GM18526 (cell line): Measurements from ENCODE around the gene ITPKA.

Experiments
- POLR2A ChIP-seq: IDR thresholded peaks from 3 replicates; pipeline ENCODE4 v1.6.1; 2011; ENCODE audit not compliant: insufficient read length; ENCODE audit errors: extremely low read depth

Gene ITPKA

DNA sequence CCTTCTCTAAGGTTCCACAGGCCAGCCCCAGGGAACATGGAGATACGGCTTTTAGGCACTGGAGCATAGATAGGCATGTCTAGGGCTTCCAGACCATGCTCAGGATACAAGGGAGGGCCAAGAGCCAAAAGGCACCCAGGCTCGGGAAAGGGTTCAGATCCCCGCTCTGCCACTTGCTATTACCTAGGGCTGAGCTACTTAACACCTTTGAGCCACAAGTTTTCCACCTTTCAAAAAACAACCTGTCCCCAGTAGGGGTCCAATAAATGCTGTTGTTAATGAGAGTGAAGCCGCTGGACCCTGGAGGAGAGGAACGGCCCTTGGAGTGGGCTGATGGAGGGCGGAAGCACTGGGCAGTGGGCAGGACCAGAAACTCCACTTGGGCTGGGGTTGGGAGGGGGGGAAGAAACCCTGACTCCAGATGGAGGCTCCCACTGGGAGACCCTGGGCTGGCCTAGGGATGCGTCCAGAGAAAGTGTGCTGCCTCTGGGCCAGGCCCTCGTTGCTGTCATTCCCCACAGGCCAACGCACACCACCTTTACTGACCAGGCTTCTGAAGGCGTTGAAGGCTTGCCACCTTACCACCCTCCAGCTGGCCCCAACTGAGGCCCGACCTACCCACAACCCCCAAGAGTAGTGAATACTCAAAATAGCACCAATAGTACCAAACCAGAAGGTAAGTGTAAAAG, 8.6 kb upstream of the ITPKA start:
- no peak for TF ChIP-seq POLR2A

- TF ChIP-seq POLR2A = no peak
Measured at GRCh38 chr15:41486286-41486685, 7.4 kb upstream of the ITPKA start.

DNA sequence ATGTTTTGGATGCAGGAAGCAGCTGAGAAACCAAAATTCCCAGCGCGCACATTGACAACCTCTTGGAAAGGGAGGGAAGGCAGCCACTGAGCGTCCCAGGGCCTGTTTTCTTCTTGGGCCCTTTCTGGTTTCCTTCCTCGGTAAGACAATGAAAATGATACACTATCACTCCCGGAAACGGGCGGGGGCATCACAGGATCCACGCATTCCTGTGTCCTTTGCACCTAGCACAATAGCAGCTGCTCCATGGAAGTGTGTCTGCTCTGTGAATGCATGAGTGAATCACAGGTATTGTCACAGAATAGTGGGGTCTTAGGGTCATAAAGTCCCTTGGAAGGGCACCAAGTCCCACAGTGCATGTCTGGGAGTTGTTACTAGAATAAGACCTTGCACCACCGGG, 6.3 kb upstream of the ITPKA start:
- TF ChIP-seq POLR2A = no peak

- no peak for TF ChIP-seq POLR2A
Measured at GRCh38 chr15:41487802-41488201, 5.9 kb upstream of the ITPKA start.

GRCh38 chr15:41489641-41490040, 4.0 kb upstream of the ITPKA start:
- TF ChIP-seq POLR2A = no peak

DNA sequence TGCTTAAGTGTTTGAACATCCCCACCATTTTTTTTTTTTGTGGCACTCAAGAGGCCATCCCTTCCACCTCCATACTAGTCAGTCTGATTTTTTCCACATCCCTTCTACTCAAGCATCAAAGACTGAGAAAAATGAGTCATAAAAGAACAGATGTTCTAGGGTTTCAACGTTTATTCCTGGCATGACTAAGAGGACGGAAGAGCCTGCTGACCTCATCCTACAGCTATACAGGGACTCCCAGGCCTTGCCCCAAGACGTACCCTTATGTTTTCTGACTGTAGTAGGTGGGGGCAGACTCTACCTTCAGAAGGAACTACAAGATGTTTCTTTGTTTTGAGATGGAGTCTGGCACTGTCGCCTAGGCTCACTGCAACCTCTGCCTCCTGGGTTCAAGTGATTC, 3.3 kb upstream of the ITPKA start:
- no peak for TF ChIP-seq POLR2A

DNA sequence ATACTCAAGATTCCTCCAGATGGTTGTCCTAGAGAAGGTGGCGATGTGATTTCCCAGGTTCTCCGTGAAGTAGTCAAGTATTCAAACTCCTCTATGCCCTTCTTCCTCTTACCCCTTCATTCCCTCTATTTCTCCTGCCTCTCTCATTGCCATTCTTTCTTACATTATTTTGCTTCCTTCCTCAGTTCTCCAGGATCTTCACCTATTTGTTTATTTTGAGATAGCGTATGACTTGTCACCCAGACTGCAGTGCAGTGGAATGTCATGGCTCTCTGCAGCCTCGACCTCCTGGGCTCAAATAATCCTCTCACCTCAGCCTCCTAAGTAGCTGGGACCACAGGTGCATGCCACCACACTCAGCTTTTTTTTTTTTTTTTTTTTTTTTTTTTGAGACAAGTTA, 1.8 kb upstream of the ITPKA start:
- TF ChIP-seq POLR2A = no peak

DNA sequence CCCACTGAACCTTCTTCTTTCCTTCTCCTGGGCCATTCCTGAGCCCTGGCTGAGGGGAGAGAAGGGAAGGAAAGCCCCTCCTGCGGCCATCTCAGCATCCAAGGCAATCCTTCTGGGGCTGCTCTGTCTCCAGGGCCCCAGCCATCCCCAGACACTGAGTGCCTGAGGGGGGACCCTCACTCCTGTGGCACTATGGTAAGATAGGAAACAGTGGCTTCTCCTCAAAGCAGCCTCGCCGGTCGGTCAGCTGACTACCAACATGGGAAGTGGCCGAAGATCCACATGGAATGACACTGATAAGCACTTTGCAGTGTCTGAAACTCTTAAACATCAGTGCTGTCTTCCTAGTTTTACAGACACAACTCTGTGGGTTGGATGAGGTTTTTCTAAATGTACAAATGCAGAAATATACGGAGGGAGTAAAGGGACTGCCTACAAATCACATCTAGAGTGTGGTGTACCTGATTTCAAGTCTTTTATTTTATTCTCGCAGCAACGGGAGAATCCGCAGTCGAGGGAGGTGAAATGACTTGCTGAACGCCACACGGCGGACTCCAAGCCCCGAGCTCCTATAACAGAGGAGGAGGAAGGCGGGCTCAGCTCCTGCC, 973 bp upstream of the ITPKA start:
- no peak for TF ChIP-seq POLR2A

DNA sequence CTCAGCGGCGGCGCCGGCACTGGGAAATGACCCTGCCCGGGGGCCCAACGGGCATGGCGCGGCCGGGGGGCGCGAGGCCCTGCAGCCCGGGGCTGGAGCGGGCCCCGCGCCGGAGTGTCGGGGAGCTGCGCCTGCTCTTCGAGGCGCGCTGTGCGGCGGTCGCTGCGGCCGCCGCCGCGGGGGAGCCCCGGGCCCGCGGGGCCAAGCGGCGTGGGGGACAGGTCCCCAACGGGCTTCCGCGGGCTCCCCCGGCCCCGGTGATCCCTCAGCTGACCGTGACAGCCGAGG, 172 bp downstream of the ITPKA start:
- TF ChIP-seq POLR2A = no peak

DNA sequence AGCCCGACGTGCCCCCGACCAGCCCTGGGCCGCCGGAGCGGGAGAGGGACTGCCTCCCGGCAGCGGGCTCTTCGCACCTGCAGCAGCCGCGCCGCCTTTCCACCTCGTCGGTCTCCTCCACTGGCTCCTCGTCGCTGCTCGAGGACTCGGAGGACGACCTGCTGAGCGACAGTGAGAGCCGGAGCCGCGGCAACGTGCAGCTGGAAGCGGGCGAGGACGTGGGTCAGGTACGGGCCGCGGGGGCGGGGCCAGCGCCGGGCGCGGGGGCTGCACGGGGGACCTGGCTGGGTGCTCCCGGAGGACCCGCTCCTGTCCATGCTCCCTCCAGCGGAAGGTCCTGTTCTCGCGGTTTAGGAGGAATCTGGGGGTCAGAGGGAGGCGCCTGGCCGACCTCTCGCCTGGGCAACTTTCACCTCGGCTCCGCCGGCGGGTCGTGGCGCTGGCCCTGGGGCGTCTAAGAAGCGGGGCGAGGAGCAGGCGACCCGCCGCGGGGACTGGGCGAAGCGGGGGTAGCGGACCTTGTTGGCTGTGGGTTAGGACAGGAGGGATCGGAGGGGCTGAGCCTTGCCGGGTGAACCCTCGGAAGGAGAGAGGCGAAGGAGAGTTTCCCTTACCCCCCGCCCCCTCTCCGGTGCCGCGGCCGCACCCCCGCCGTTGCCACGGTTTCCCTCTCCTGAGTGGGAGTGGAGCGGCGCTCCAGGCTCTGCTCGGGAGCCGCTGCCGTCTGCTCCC, 682 bp downstream of the ITPKA start:
- no peak for TF ChIP-seq POLR2A

DNA sequence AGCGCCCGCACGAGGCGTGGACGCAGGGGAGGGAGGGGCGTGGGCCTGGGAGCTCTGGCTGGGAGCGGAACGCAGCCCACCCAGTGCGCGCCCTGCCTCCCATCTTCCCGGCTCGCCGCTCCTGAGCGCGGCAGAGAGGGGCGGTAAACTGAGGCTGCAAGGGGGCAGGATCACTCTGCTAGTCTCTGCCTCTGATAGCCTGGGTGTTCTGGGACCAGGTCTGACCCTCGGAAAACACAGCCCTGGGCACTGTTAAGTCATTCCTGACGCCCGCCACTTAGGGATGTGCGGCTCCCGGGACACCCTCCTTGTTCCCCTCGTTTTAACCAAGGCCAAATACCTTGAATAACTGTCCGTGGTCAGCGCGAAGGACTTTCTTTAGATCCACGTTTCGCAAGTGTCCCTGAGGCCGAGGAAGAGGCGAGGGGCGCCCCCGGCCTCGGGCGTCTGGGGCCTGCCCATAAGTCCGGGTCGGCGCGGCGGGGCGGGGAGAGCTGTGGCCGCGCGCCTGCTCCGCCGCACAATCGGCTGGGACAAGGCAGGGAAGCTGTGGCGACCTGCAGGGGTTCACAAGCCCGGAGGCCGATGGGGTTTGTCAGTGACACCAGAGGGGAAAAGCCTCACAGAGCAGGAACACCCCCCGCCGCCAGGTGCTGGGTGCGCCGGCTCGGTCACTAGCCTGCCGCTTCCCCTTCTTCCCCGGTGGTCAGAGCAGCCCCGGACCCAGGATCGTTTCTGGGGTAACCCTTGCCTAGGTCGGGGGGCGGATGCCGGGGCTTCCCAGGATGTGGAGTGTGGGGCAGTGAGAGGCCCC, 1.5 kb downstream of the ITPKA start:
- TF ChIP-seq POLR2A = no peak

GRCh38 chr15:41495736-41496599, 2.3 kb downstream of the ITPKA start:
- TF ChIP-seq POLR2A = no peak

- TF ChIP-seq POLR2A = no peak
Measured at GRCh38 chr15:41498657-41499056, 5.0 kb downstream of the ITPKA start.

- TF ChIP-seq POLR2A = no peak
Measured at GRCh38 chr15:41499109-41499851, 5.6 kb downstream of the ITPKA start.
